GM19025 (cell line): Measurements from ENCODE around the gene MTHFD1L.

Experiments used
- ATAC-seq: cut with Tn5 transposase; IDR thresholded peaks from one replicate; pipeline ENCODE4 v1.9.1; 2021; ENCODE audit warnings: mild to moderate bottlenecking, low read depth, moderate library complexity; ENCODE audit not compliant: unreplicated experiment

MTHFD1L gene

DNA sequence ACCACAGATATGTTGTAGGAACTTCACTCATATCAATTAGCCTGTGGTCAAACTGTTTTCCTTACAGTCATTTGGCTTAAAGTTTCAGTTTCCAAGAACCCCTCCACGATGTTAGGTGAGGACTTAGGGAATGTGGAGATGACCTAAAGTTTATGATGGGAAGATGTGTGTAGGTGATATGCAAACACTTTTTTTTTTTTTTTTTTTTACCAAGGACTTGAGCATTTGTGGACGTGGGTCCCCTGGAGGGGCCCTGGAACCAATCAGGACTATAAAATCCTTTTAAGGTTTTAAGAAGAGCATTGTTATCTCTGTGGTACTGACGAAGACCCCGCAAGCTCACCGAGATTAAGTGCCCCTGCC, 478 bp upstream of the MTHFD1L start:
- no peak for ATAC-seq

DNA sequence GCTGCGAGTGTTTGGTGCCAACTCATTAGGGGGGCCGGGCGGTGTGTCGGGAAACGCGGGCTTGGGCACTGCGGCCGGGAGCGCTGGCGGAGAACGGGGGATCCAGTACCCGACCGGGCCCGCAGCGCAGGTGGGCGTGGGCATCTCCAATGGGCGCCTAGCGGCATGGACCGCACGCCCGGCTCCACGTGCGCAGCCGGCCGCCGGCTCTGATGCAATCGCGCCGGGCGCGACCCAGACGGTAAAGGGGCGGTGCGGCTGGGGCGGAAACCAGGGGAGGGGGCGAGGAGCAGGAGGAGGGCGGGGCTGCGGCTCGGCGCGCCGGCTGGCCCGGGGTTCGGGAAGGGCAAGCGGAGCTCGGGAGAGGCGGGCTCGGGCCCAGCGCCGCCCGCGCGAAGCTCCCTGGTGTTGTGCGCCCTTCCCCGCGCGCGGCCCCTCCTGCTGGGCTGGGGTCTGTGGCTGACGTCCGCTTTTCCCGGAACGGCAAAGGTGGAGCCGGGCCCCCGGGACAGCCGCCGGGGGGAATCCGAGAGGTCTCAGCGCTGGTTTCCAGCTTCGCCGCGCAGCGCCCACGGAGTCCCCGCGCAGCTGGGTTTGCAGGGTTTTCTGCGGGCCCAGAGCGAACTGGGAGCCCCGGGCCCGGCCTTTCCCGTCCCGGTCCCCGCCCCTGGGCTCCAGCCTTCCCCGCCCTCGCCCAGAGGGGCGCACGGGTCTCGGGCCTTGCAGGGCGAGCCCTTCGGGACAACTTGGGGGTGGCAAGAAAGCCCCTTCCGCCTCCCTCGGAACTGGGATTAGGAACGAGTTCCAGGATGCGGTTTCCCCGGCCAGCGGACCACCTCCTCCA, 867 bp downstream of the MTHFD1L start:
- peak; percentile 64 for ATAC-seq

GRCh38 chr6:150866991-150867501, 1.5 kb downstream of the MTHFD1L start:
- ATAC-seq, result no peak

GRCh38 chr6:150868759-150869158, 3.3 kb downstream of the MTHFD1L start:
- ATAC-seq, result no peak

GRCh38 chr6:150874179-150874578, 8.7 kb downstream of the MTHFD1L start:
- no peak for ATAC-seq

DNA sequence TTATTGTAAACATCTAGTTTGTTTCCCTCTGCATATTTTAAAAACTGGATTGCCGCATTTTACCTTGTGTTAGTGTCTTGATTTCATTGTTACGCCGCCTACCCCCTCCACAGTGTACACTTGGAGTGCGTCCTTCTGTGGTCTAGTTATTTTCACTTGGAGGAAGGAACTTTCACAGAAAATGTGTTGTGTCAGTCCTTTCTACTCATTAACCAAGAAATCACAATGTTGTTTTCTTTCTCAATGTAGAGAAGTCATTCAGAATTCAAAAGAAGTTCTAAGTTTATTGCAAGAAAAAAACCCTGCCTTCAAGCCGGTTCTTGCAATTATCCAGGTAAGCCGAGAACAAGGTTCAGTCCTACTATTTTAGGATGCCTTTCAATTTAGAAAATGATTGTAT, 10.3 kb downstream of the MTHFD1L start:
- no peak for ATAC-seq

- no peak for ATAC-seq
These were observed 11.1 kb downstream of the MTHFD1L start for GRCh38 chr6:150876598-150876997.

DNA sequence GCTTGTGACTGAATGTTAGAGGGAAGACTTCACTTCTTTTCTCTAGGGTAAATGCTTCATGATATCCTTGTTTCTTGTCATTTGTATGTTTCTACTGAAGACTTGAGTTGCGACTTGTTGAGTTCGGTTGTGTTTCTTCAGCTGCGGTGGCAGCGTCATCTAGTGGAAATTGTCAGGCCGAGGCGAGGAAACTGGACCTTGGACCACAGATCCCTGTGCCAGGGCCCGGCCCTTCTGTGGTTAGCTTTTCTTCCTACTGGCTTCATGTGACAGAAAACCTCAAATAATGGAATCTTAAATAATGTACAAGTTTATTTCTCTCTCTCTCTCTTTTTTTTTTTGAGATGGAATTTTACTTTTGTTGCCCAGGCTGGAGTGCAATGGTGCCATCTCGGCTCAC, 12.4 kb downstream of the MTHFD1L start:
- no peak for ATAC-seq

DNA sequence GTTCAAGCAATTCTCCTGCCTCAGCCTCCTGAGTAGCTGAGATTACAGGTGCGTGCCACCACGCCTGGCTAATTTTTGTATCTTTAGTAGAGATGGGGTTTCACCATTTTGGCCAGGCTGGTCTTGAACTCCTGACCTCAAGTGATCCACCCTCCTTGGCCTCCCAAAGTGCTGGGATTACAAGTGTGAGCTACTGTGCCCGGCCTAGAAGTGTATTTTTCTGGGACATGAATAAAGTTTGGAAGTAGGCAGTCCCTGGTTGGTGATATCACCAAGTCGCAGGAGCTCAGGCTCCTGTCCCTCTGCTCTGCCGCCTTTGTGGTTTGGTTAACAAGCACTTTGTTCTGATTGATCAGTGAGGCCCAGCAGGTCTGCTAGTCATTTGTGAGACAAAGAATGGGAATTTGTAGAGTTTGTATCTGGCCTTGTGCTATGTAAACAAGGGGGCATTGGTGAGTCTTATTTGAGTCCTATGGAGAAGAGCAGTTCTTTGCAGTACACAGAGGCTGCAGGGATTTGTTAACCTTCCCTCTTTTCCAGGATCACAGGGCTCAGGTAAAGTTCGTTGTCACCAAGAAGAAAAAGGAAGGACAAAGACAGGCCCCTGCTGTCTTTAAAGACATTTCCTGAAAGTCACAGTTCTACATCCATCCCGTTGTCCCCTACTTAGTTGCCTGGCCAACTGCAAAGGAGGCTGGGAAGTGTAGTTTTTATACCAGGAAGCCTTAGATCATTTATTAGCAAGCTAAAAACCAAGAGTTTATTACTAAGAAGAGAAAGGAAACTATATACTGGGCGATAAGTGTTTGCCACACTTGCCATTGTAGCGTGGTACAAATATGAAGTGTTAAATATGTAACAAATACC, 13.1 kb downstream of the MTHFD1L start:
- no peak for ATAC-seq

DNA sequence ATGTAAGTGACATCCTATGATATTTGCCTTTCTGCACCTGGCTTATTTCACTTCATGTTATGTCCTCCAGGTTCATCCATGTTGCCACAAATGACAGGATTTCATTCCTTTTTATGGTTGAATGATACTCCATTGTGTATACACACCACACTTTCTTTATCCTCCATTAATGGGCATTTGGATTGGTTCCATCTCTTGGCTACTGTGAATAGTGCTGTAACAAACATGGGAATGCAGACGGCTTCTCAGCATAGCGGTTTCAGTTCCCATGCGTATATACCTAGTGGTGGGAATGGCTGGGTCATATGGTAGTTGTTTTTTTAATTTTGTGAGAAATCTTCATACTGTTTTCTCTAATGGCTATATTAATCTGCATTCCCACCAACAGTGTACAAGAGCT, 14.8 kb downstream of the MTHFD1L start:
- ATAC-seq, result no peak

GRCh38 chr6:150881911-150882481, 16.5 kb downstream of the MTHFD1L start:
- no peak for ATAC-seq

- ATAC-seq, result no peak
These were observed 18.0 kb downstream of the MTHFD1L start for GRCh38 chr6:150883521-150883920.

DNA sequence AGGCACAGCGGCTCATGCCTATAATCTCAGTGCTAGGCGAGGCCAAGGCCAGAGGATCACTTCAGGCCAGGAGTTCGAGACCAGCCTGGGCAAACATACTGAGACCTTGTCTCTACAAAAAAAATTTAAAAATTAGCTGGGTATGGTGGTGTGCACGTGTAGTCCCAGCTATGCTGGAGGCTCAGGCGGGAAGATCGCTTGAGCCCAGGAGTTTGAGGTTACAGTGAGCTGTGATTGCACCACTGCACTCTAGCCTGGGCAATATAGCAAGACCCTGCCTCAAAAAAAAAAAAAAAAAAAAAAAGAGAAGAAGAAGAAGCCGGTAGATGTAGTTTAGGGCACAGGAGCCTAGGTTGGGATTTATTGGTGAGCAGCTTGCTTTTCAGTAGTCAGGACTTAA, 20.7 kb downstream of the MTHFD1L start:
- ATAC-seq, result no peak

DNA sequence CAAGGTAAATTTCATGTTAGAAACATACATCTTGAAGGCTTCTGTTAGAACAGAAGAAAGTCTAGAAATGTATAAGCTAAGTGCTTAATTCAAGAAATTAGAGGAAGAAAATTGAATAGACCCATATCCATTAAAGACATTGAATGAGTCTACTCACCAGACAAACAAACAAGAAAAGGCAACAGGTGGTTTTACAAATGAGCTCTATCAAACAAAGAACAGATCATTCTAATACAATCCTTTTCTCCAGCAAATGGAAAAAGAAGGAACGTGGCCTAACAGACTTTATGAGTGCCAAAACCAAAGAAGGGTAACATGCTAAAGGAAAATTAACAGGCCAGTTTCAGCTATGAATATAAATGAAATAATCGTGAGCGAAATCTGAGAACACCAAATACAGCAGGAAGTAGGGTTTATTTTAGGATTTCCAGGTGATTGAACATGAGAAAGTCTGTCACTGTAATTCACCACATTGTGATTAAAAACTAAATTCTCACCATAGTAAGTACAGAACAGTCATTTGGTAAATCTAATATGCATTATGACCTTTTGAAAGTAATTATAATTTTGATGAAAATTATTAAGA, 22.6 kb downstream of the MTHFD1L start:
- no peak for ATAC-seq

GRCh38 chr6:150890346-150890745, 24.8 kb downstream of the MTHFD1L start:
- ATAC-seq, result no peak

GRCh38 chr6:150891888-150892485, 26.5 kb downstream of the MTHFD1L start:
- no peak for ATAC-seq

DNA sequence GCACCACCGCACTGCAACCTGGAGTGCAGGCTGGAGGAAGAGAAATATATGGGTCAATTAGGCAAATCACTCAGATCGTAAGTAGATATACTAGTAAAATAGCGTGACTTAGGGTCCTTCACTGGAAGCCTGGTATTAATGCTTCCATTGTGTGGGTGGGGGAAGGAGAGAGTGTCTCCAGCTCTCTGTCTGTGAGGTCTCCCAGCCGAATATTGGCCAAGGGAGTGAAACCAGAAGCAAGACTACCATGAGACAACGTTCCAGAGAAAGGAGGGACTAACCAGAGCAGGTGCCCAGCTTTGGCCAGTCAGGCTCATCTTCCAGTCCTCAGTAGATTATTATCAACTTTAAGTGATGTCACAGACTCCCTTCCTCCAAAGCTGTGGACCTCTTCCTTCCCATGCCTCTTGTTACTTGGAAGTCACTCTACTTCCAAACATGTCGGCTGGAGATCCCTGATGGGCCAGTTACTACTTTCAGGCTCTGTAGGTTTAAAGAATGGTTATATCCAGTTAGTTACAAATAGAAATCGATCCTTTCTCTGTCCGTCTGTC, 28.8 kb downstream of the MTHFD1L start:
- no peak for ATAC-seq

- ATAC-seq, result peak; percentile 69
These were observed 29.5 kb downstream of the MTHFD1L start for GRCh38 chr6:150894935-150895552.

DNA sequence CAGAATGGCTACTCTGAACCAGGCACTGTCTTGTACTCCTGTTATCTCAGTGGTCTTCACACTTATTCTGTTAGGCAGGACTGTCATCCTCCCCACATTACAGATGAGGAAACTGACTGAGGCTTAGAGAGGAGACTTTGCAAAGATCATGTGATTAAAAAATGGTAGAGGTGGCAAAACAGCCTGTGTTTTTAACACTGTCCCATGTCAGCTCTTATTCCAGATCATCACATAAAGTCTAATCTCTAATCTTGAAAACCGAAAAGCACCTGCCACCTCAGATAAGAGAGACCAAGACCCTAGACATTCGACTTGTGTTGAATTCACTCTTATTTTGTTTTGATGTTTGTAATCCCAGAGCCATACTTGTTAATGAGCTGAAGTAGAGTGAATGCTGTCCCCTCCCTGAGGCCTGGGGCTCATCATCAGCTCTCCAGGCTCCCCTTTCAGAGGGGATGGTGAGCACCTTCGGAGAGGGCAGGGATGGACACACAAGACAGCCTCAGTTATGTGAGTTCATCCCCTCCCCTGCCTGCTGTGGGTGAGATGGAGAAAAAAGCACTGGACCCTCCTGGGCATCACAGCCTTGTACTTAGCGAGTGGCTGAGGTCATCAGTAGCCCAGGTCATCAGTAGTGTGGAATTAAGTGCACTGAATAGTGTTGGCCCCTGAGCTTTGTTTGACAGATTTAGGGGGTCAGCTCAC, 30.6 kb downstream of the MTHFD1L start:
- ATAC-seq, result no peak
